Omental fat pad (tissue), 4 donors: ENCODE results near the gene ROBO1. TPM values are rescaled to one million over a fixed set of nuclear protein-coding genes. Genes with fewer than 3 reads are reported as not detected.

Experiments used
- ATAC-seq: fragments of 150-250 bp; one replicate; pipeline ENCODE4 v1.9.1; 2016; ENCODE audit warnings: mild to moderate bottlenecking, moderate library complexity; ENCODE audit not compliant: low FRiP score
- DNase-seq: peaks from one replicate; pipeline ENCODE4 v3.0.0-alpha.2; 2019; ENCODE audit warnings: low spot score
- CTCF ChIP-seq, 3 donors: fragments of 450-650 bp; IDR thresholded peaks; one replicate each; pipeline ENCODE4 v1.5.1; 2016 to 2017; ENCODE audit warnings: antibody characterized with exemption in 3 of 3, mild to moderate bottlenecking in 3 of 3, moderate library complexity in 2 of 3
- total RNA-seq, 4 donors: library from RNA; depleted of rRNA; stranded (reverse); fragments of >200 nt; gene quantifications; one replicate each; pipeline ENCODE4 v1.1.0, GENCODE V29; 2016

Gene ROBO1
- total RNA-seq, 4 donors from 2014 or later, result 13.7 to 34.2 (median 21.0) TPM

DNA sequence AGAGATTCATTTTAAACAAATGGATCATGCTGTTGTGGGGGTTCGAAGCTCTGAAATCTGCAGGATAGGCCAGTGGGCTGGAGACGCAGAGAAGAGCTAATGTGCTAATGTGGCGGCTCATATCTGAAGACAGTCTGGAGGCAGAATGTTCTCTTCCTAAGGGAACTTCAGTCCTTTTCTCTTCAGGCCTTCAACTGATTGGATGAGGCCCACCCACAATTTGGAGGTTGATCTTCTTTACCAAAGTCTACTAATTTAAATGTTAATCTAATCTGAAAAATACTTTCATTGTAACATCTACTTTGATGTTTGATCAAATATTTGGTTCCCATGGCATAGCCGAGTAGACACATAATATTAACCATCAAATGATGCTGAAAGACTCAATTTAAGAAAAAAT is 940.2 kb downstream of the ROBO1 start:
- DNase-seq (no peak), ATAC-seq (no peak)
- no peak for TF ChIP-seq CTCF (IDR thresholded peaks at IDR 0.05)

DNA sequence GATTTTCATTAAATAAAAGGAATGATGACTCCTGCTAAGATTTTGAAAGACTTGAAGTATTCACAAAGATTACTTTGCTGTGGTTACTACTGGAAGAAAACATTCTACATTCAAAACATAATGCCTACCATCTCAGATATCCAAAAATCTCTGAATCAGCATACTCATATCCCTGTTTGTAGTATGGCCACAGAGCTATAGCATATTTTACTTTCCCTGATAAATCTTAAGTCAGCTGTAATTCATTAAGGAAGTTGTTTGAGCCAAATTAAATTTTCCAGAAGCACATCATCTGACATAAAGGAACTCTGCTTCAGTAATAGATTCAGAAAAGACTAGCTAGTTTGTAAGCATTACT is 942.0 kb downstream of the ROBO1 start:
- ATAC-seq, result no peak
- DNase-seq, result no peak
- TF ChIP-seq CTCF (IDR thresholded peaks at IDR 0.05), result no peak

- DNase-seq (no peak), ATAC-seq (no peak)
- no peak for TF ChIP-seq CTCF (IDR thresholded peaks at IDR 0.05)
Measured at GRCh38 chr3:78825118-78825857, 942.5 kb downstream of the ROBO1 start.

- ATAC-seq, result no peak
- DNase-seq, result no peak
- TF ChIP-seq CTCF (IDR thresholded peaks at IDR 0.05), result no peak
Measured at GRCh38 chr3:78823859-78824258, 943.9 kb downstream of the ROBO1 start.

DNA sequence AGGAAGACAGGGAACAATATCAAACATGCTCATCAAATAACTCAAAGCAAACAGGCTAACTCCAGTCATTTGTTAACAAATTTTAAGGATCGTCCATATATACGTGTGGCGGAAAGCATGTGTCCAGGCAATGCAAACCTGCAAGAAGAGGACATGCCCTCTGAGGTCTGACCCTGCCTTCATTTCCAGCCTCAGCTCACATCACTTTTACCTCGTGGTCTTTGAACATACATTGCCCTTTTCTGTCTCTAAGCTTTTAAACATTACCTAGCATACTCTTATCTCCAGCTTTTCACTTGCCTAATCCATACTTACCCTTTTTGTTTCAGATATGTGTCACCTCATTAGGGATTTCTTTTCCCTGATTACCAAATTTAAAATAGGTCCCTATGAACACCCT is 944.4 kb downstream of the ROBO1 start:
- no peak for TF ChIP-seq CTCF (IDR thresholded peaks at IDR 0.05)
- DNase-seq (no peak), ATAC-seq (no peak)

- ATAC-seq, result no peak
- no peak for TF ChIP-seq CTCF (IDR thresholded peaks at IDR 0.05)
- no peak for DNase-seq
Measured at GRCh38 chr3:78822726-78823125, 945.1 kb downstream of the ROBO1 start.

DNA sequence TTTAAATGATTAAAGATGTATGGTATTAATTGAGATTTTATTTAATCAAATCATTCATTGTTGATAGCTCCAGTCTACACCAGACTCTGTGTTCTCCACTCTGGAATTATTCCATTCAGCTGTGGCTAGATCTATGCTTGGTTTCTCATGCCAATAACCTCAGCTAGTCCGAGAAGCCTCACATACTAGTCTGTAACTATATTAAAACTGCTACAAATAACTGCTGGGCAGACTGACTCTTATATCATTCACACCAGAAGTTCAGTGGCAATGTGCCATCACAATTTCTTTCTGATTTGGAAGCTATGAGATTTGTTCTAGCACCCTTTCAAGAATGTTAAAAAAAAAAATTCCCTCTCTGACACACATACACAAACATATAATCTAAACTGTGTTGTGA is 947.3 kb downstream of the ROBO1 start:
- ATAC-seq (no peak), DNase-seq (no peak)
- TF ChIP-seq CTCF (IDR thresholded peaks at IDR 0.05), result no peak
